Body of pancreas (tissue), 4 donors: ENCODE measurements around the gene MYLK4. TPM values are rescaled to one million over a fixed set of nuclear protein-coding genes. Genes with fewer than 3 reads are reported as not detected.

Experiments
- ATAC-seq: fragments of 150-250 bp; one replicate; pipeline ENCODE4 v1.9.1; 2016
- DNase-seq, 4 donors: peaks; one replicate each; pipeline ENCODE4 v3.0.0-alpha.2; 2019
- H3K27ac ChIP-seq, 4 donors: fragments of 200-600 bp; sonication (generic); 1 replicate in 3 of 4; 2 replicates in 1 of 4; pipeline versions ENCODE4 v1.5.1 to v1.6.1; 2016 to 2019; ENCODE audit warnings: mild to moderate bottlenecking in 1 of 4, mixed read lengths in 1 of 4, moderate library complexity in 1 of 4
- H3K27me3 ChIP-seq, 2 donors: fragments of 200-600 bp; sonication (generic); one replicate each; pipeline ENCODE4 v1.6.0; 2016; ENCODE audit warnings: mild to moderate bottlenecking in 1 of 2
- H3K36me3 ChIP-seq, 2 donors: fragments of 200-600 bp; sonication (generic); replicated peaks in 1 of 2; 2 replicates each; pipeline ENCODE4 v1.5.1; 2016; ENCODE audit warnings: low read depth in 2 of 2; ENCODE audit not compliant: insufficient read depth in 1 of 2
- H3K4me1 ChIP-seq: fragments of 200-600 bp; sonication (generic); one replicate; pipeline ENCODE4 v1.6.0; 2016
- H3K4me3 ChIP-seq, 2 donors: fragments of 200-600 bp; sonication (generic); 1 replicate in 1 of 2; 2 replicates in 1 of 2; pipeline ENCODE4 v1.5.1; 2016 to 2019
- H3K9me3 ChIP-seq, 3 donors: fragments of 200-600 bp; sonication (generic); 1 replicate in 2 of 3; 2 replicates in 1 of 3; pipeline ENCODE4 v1.5.1; 2016
- CTCF ChIP-seq, 7 experiments: fragments of 450-650 bp in 4 of 7; fragments of 200-600 bp in 3 of 7; sonication (generic) in 3 of 7; IDR thresholded peaks; one replicate each; pipeline ENCODE4 v1.5.1; 2016 to 2019; ENCODE audit warnings: antibody characterized with exemption in 7 of 7
- POLR2A ChIP-seq, 3 donors: fragments of 450-650 bp; IDR thresholded peaks; one replicate each; pipeline ENCODE4 v1.6.1; 2016; ENCODE audit warnings: antibody characterized with exemption in 3 of 3, mild to moderate bottlenecking in 2 of 3
- WGBS, 2 donors: methylation state at CpG; one replicate each; pipeline ENCODE4 v1.1.5; 2017; 5-methylcytosine and 5-hydroxymethylcytosine counted together
- intact Hi-C: fragments of 100-400 bp; cut with DNase I; formaldehyde crosslinking; loops from one replicate; pipeline ENCODE4 v1.15.1; 2023
- total RNA-seq, 2 donors: library from RNA; depleted of rRNA; stranded (reverse); fragments of >200 nt; gene quantifications; one replicate each; pipeline ENCODE4 v1.1.0, GENCODE V29; 2016

Gene MYLK4
- total RNA-seq, 2 donors from 2014 or later = 0.26 to 0.33 TPM

- Histone ChIP-seq H3K36me3 (peaks cover 0 to 7% of the 10 kb centered on the region in 2 donors), H3K9me3 (no peaks in the 10 kb centered on the region), H3K4me3 (no peak overlapping the region), H3K4me1 (peaks cover 4% of the 10 kb centered on the region), H3K27me3 (no peaks in the 10 kb centered on the region), H3K27ac (no peak overlapping the region)
- WGBS, 2 donors = 90 to 93% methylated on average over 6 to 7 of the region's 7 CpGs
- intact Hi-C loops = loop anchor here (5.0 to 10.0 kb wide), 2 partner anchors 72 to 160 kb away; no protein-coding TSS in a partner anchor
- no peak for DNase-seq
- no peak for ATAC-seq
- TF ChIP-seq POLR2A (IDR thresholded peaks at IDR 0.05) (no peak), CTCF (IDR thresholded peaks at IDR 0.05) (no peak)
Observed at GRCh38 chr6:2784930-2785329, 34.2 kb upstream of the MYLK4 start.

GRCh38 chr6:2784061-2784460, 33.3 kb upstream of the MYLK4 start:
- Histone ChIP-seq H3K27me3 (no peaks in the 10 kb centered on the region), H3K36me3 (peaks cover 0 to 11% of the 10 kb centered on the region in 2 donors), H3K9me3 (no peaks in the 10 kb centered on the region), H3K4me3 (no peak overlapping the region), H3K27ac (no peak overlapping the region), H3K4me1 (peaks cover 4% of the 10 kb centered on the region)
- 86 to 88% methylated on average over 5 of the region's 5 CpGs for WGBS, 2 donors
- intact Hi-C loops = loop anchor here (10.0 kb wide), 1 partner anchor 161 kb away; no protein-coding TSS in a partner anchor
- TF ChIP-seq CTCF (IDR thresholded peaks at IDR 0.05) (no peak), POLR2A (IDR thresholded peaks at IDR 0.05) (no peak)
- no peak for DNase-seq
- ATAC-seq = no peak

GRCh38 chr6:2783188-2783963, 32.7 kb upstream of the MYLK4 start:
- no peak overlapping the region for H3K27ac ChIP-seq
- peaks cover 4% of the 10 kb centered on the region for H3K4me1 ChIP-seq
- H3K36me3 ChIP-seq = peaks cover 0 to 12% of the 10 kb centered on the region in 2 donors
- intact Hi-C loops = loop anchor here (10.0 kb wide), 1 partner anchor 161 kb away; no protein-coding TSS in a partner anchor
- DNase-seq (no peak), ATAC-seq (no peak)
- no peak overlapping the region for H3K4me3 ChIP-seq
- 66 to 75% methylated on average over 19 of the region's 19 CpGs for WGBS, 2 donors
- no peaks in the 10 kb centered on the region for H3K9me3 ChIP-seq
- no peaks in the 10 kb centered on the region for H3K27me3 ChIP-seq
- TF ChIP-seq POLR2A (IDR thresholded peaks at IDR 0.05) = no peak
- TF ChIP-seq CTCF (IDR thresholded peaks at IDR 0.05) = peak in 1 of 7 experiments; percentile 9

- H3K27ac ChIP-seq = no peak overlapping the region
- peaks cover 0 to 12% of the 10 kb centered on the region in 2 donors for H3K36me3 ChIP-seq
Observed at GRCh38 chr6:2782825-2783187, 32.1 kb upstream of the MYLK4 start.

More at GRCh38 chr6:2782825-2783187, 32.1 kb upstream of the MYLK4 start:
- no peaks in the 10 kb centered on the region for H3K27me3 ChIP-seq
- ATAC-seq = no peak
- peaks cover 4% of the 10 kb centered on the region for H3K4me1 ChIP-seq
- TF ChIP-seq POLR2A (IDR thresholded peaks at IDR 0.05) (no peak), CTCF (IDR thresholded peaks at IDR 0.05) (no peak)
- no peaks in the 10 kb centered on the region for H3K9me3 ChIP-seq
- DNase-seq = no peak
- intact Hi-C loops = loop anchor here (10.0 kb wide), 1 partner anchor 162 kb away; no protein-coding TSS in a partner anchor
- H3K4me3 ChIP-seq = no peak overlapping the region
- 84 to 90% methylated on average over 9 to 10 of the region's 10 CpGs for WGBS, 2 donors
